NCI-H2171 treated with DMSO at 0.1 percent for 48 hours (cell line): ENCODE data around the gene LVRN.

Experiments used
- DNase-seq: peaks from one replicate; lab custom pipeline; 2025; lab: John Stamatoyannopoulos, UW

The LVRN gene

DNA sequence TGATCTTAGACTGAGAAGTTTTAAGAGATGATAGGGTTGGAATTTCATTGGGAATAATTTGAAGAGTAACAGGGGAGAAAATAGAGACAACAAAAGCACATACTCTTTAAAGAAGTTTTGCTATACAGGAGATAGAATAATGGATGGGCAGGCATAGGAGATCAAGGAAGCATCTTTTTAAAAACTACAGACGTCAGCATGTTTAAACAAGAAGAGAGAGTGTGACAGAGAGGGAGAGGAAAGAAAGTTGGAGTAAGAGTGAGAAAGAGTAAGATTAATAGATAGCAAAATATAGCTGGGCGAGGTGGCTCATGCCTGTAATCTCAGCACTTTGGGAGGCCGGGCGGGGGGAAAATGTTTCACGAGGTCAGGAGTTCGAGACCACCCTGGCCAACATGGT, 5.3 kb upstream of the LVRN start:
- DNase-seq, result no peak

DNA sequence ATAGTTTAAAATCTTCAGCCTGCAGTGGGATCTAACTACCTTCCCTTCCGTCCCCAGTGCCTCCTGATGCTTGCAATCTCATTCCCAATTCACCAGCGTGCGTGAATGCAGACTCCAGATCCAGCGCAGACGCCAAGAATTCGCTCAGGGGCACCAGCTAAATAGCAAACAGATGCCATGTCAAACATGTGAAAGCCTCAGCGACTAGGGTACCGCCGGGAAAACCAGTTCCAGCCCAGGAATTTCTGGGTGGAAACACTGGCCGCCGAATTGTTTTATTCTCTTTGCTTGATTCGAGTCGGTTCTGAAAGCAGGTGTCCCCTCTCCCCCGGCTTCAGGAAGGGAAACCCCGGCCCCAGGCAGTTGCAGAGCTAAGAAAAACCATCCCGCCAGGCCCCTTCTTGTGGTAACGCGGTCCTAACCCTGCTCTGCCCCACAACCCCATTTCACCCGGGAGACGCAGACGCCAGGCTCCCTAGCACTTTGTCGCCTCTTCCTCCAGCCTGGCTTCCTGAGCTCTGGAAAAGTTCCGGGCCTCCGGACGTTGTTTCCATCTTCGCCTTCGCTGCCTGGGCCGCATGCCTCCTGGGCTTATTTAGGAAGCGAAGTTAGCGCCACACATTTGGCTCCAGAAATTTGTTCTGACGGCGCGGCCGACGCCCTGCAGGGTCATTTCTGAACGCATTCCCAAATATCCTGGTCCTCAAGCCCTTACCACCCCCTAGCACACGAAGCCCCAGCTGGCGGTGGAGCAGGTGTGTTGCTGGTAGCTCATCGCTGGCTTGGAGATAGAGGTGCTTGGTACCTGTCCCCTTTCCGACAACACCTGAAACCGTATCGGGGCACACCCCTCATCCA, 665 bp upstream of the LVRN start:
- DNase-seq, result no peak

DNA sequence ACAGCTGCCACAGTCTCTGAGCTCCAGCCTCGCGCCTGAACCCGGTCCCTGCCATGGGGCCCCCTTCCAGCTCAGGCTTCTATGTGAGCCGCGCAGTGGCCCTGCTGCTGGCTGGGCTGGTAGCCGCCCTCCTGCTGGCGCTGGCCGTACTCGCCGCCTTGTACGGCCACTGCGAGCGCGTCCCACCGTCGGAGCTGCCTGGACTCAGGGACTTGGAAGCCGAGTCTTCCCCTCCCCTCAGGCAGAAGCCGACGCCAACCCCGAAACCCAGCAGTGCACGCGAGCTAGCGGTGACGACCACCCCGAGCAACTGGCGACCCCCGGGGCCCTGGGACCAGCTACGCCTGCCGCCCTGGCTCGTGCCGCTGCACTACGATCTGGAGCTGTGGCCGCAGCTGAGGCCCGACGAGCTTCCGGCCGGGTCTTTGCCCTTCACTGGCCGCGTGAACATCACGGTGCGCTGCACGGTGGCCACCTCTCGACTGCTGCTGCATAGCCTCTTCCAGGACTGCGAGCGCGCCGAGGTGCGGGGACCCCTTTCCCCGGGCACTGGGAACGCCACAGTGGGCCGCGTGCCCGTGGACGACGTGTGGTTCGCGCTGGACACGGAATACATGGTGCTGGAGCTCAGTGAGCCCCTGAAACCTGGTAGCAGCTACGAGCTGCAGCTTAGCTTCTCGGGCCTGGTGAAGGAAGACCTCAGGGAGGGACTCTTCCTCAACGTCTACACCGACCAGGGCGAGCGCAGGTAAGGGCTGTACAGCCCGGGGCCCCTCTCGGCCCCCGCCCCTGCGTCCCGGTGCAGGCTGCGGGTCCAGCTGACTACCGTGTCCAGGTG, 509 bp downstream of the LVRN start:
- no peak for DNase-seq

DNA sequence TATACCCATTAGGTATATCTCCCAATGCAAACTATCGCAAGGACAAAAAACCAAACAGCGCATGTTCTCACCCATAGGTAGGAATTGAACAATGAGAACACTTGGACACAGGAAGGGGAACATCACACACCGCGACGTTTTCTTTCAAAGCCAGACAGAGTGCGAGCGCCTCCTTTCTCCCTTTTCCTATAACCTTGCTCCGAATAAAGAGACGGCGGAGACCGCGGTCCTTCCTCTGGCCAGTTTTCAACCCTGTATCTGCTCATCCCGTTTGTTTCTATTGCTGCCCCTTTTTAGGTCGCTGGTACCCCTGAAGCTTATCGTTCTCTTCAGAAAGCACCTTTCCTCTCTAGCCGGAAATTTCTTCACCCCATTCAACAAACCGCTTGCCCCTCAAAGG, 1.3 kb downstream of the LVRN start:
- DNase-seq, result no peak

DNA sequence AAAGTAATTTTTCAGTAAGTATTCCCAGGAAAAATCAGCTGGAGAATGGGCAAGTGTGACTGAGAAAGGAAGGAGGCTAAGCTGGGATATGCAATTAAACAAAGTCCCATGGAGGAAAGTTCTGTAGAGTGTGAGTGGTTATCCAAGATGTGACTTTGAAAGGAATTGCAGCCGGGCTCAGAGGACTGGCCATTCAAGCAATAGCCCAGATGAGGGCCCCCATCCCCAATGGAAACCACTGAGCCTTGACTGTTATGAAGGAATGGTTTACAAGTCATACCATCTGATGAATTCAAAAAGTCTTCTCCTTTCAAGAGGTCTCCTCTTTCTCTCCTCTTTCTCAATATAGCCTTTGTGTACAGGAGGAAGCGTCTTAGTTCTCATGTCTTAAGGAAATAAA, 6.5 kb downstream of the LVRN start:
- DNase-seq, result no peak

DNA sequence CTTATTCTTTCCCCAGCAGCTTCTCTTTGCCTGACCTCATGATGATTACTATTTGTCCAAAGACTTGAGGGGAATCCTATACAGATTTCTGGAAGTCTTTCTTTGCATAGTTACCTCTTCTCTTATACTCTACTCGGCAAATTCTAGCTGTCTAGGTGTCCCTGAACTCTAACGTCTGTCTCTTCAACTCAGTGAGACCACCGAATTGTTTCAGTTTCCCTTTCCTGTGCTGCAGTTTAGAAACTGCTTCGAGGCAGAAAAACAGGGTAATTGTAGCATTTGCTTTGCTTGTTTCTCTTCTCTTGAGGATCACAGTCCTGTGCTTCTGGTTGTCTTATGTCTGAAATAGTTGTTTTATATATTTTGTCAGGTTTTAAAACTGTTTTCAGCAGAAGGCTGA, 14.8 kb downstream of the LVRN start:
- no peak for DNase-seq

DNA sequence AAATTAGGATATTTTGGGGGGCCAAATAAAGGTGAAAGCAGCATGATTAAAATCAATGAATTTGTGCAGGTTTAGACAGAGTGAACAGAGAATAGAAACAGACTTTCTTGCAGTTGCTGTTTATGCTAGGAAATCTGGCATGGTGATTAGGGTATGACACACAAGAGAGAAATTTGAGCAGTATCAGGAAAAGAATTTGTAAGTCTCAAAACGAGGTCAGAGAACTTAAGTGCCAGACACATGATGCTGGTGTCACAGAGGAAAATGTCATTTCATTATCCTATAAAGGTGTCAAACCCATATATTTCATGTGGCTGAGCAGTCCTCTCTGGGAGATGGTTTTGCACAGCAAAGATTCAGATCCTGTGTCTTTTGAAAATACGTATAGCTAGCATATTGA, 15.7 kb downstream of the LVRN start:
- DNase-seq, result no peak

DNA sequence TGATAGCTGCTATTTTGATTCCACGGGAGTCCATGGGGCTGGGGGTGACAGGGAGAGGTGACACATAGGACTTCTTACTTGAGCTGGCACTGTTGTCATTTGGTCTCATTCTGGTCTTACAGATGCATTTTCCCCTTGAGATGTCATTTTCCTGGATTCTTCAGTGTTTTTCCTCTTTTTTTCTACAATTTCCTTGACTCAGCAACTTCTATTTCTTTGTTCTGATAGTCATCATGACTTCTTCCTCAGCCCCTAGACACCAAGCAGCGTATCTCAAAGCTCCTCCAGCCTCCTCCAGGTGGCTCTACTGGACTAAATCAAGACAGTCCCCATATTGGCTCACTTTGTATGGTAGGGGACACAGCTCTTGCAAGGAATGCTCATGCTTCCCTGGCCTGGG, 16.5 kb downstream of the LVRN start:
- DNase-seq, result no peak

DNA sequence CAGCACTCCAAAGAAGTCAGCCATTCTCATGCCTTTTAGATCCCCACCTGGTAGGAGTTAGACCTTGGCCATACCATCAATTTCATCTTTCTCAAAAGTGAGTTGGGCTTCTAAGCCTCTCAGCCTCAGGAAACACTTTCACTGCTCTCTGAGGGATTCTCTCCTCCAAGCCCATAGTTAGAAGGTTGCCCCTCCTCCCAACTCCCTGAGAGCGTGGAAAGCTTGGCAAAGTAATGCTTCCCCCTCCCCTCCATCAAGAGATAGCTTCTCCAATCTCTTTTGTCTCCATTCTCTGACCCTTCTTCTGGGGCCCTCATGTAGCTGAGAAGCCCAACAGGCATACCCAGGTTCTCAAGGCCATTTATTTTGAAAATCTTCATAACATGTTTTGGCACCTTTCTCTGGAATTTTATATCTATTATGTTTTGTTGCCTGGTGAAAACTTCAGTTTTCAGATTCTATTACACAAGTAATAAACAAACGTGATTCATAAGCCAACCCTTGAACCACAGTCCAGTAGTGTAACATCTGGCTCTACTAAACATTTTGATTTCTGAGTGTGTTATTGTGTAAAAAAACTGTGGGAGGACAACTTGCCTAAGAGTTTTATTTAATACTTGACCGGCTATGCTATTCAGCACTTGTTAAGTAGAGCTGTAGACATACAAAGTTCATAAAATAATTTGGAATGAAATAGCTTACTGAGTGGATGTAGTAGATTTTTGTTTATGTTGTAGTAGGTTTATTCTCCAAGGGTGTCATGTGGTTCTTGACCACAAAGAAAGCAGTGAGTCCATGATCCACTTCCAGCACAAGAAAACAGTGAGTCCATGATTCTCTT, 17.1 kb downstream of the LVRN start:
- DNase-seq, result no peak

DNA sequence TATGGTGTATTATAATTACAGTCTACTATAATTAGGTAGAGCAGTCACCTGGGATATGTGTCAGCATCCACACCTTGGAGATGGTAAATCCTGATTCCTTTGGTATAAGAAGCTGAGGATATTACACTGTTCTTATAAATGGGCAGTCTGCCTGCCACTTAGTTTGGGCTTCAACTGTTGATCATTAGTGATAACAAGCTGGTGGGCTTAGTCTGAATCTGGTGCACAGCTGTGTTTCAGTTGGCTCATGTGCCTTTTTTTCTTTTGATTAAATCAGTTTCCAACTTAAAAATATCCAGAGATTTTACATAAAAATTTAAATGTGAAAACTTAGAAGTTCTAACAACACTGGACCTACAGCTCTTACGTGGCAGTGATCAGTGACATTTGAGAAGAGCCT, 21.2 kb downstream of the LVRN start:
- peak; percentile 14 for DNase-seq

DNA sequence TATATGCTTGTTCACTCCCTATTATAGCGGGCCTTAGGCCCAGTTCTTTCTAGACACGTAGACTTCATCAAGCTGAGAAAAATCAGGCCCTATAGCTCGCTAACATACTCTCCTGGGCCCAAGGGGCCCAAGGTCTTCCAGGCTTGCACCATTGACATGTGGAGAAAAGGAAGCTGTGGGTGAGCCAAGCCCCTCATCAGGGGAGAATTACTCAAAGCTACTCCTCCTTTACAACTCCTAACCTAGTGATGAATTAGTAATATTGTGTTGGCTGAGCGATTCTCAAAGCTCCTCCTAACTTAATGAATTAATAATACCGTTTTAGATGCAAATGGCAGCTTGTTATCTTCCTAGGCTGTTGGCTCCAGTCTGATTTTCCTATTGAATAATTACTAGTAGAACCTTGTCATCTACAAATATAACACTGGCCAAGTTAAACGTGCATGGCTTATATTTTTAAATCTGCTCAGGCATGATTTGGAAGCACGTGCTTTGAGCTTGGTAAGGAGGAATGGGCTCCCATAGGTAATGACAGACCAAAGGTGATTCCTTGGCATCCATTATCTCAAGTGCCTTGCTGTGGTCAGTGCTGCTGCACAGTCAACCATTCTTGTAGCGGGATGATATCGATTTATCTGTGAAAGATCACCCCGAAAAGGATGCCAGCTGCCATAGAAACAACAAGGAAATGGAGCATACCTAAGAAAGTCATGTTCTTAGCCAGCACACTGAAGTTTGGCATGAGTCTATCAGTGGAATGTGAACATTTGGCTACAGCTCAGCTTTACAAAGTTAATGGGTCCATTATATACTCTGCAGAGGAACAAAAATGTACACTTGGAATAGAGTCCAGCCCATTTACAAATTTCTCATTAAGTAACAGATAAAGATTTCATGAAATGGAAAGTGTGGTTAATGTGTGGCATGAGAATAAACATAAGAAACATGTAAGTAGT, 23.8 kb downstream of the LVRN start:
- no peak for DNase-seq

DNA sequence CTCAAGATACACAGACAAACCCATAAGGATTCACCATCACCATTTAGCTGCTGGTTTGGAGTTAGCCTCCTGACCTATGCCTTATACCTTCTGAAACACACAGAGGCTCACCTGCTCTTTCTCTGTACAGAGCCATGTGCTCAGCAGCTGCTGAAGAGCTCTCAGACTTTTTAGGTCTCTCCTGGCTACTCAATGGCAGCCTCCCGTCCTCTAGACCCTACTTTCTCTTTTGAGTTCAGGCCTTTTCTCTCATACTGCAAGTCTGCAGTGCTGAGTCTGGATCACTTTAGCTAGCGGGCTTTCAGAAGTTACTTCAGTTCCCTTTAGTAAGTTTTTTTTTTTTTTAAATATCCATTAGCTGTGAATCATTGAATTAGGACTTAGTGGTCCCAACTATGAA, 25.7 kb downstream of the LVRN start:
- DNase-seq, result no peak

DNA sequence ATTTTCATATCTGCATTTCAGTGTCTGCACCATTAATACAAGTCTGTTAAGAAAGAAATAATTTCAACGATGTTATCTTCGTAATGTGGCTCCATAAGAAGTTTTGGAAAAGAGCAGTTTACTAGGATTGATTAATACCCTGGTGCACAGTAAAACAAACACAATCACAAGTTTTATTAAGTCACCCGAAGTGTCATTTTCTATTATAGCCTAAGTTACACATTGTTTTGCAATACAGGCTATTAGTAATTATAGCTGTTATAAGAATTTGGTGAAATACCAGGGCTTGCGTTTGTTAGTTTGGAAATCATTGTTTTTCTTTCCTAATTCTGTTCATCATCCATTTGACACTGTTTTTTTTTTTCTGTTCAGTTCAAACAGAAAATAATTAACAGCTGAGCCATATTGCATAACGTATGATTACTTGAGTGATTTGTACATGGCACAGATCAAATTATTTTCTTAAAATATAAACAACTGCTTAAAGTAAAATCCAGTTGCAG, 30.6 kb downstream of the LVRN start:
- DNase-seq, result no peak

DNA sequence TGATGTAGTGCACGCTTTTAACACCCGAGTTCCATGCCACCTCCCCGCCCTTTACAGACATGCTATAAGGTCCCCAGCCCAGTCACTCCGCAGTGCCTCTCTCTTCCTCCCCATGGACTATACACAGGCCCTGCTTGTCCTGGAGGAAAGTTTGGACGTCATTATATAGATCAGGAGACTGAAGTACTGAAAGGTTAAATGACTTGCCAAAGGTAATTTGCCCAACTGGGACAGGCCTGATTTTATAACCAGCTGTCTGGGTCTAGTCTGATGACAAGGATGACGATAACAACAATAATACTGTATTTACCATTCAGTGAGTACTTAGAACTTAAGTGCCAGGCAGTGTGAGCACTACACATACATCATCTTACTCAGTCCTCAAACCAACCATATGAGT, 33.1 kb downstream of the LVRN start:
- DNase-seq, result no peak

DNA sequence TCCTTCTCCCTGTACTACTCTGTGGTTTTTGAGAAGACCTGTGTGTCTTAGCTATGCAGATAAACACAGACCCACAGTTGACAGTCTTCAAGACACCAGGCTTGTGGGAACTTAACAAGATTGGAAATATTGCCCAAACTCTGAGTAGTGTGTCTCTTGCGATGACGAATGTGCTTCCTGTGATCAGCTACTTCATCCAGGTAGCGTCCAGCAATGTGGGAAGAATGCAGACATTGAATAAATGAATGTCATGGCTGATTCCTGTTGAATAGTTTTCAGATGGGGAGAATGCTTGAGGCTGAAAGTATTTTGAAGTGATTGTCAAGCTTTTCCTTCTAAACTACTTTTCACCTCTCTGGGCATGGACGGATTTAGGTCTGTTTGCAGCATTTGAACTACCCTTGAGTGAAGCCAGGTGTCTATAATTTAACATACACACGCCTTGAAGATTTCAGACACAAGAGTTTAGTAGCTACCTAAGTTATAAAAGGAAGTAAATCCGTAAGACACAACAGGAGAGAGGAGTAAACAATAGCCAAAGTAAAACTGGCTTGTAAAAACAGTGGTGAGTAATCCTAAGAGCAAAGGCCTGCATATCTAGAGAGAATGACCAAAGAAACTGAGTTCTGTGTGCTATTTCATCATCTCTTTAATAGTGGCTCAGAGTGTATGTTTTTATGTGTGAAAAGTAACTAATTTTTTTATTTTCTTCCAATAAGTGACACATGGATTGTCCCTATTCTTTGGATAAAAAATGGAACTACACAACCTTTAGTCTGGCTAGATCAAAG, 40.0 kb downstream of the LVRN start:
- no peak for DNase-seq

DNA sequence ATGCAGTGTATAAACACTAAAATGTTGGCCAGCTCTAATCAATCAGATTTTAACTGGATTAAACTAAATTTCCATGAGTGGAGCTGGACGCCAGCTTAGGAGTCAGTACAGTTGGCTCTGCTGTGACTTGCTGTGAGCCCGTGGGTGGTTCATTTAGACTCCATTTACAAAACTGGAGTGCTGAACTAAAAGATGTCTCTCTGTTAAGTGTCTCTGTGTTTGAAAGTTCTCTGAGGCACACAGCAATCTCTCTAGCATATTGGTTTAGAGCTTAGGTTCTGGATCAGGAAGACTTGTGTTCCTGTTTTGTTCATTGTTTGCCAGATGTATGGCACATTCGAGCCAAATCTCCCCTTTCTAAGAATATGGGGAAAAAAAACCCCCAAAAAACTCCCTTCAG, 42.0 kb downstream of the LVRN start:
- DNase-seq, result no peak

DNA sequence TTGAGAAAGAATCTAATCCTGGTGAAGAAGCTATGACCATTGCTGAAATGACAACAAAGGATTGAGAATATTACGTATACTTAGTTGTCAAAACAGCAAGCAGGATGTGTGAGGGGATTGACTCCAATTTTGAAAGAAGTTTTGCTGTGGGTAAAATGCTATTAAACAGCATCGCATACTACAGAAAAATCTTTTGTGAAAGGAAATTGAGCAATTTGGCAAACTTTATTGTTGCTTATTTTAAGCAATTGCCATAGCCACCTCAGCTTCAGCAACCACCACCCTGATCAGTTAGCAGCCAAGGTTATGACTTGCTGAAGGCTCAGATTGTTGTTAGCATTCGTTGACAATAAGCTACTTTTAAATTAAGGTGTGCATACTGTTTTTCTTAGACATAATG, 47.5 kb downstream of the LVRN start:
- no peak for DNase-seq

DNA sequence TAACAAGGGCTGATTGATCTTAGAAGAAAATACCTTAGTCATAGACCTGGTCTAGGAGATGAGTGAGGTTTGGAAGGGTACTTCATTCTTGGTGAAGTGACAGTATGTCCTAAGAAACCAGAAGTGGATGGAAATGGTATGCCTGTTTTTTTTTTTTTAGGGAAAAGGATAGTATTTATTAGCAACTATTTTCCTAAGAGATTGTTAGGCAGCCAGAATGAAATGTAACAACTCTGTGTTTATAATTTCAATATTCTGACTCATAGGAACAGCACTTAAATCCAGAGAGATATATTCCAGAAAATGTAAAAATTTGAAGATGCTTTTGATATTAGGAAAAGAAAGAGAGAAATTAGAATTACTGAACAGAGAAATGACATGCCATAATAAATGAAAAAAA, 48.8 kb downstream of the LVRN start:
- no peak for DNase-seq

DNA sequence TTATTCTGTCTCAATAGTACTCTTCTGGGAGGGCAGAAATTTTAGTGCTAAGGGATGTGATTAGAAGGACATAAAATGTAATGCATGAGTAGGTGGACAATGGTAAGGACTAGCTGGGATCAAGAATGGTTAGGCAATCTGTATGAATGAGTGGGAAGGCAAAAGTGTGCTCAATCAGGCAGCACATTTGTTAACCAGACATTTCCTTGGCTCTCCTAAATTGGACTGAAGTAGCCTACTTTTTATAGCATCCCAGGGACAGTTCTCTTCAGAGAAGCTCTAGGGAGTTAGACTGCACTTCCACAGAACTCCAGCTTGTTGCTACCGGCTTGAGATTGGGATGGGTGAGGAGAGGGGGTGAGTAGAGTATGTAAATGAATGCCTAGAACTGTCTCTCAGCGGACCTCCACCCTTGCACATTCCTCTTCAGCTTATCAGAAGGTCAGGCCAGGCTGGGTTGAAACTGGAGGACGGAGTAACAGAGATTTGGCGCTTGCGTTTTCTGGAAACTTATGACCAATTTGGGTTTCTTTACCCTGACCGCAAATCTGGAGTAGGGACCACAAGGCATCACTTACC, 51.0 kb downstream of the LVRN start:
- DNase-seq, result no peak

DNA sequence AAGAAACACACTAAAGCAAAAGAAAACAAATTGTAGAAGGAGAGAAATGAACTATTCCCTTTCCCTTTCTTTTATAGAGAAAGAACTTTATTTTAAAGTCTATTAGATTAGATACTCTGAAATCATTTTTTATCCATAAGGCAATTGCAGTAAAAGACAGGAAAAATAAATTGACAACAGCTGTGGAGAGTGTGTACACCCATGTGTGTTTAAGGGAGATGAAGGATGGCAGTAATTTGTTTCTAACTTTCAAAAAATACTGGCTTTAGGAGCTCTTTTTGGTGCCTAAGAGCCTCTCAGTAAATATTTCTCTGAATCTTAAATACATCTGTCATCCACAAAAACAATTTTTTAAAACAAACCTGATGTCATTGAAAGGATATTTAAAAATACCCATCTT, 51.7 kb downstream of the LVRN start:
- DNase-seq, result no peak
